UCSD-AML1 (cell line): ENCODE data around the gene HPF1.
"Not testable (repeated sequence)": the region's sequence is repeated elsewhere in the genome, so short reads cannot be mapped to it uniquely, and the experiment has no call there.

Source experiments
- DNase-seq: peaks from one replicate; lab custom pipeline; 2025; ENCODE audit not compliant: unreplicated experiment; lab: John Stamatoyannopoulos, UW

The HPF1 gene

GRCh38 chr4:169741569-169741968 is 16.2 kb downstream of the HPF1 start:
- no peak for DNase-seq

DNA sequence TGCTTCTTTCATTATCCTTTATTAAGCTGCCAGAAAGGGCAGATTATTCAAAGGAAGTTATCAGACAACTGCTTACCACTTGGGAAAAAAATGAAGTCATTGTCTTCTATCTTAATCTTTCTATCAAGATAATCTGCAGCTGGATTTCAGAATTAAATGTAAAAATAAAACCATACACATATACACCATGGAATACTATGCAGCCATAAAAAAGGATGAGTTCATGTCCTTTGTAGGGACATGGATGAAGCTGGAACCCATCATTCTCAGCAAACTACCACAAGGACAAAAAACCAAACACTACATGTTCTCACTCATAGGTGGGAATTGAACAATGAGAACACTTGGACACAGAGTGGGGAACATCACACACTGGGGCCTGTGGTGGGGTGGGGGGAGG is 19.1 kb downstream of the HPF1 start:
- not testable (repeated sequence) for DNase-seq

- no peak for DNase-seq
Measured at GRCh38 chr4:169730564-169730963, 27.2 kb downstream of the HPF1 start.

GRCh38 chr4:169727616-169728015 is 30.1 kb downstream of the HPF1 start:
- DNase-seq = no peak

- no peak for DNase-seq
Measured at GRCh38 chr4:169724260-169724659, 33.5 kb downstream of the HPF1 start.

DNA sequence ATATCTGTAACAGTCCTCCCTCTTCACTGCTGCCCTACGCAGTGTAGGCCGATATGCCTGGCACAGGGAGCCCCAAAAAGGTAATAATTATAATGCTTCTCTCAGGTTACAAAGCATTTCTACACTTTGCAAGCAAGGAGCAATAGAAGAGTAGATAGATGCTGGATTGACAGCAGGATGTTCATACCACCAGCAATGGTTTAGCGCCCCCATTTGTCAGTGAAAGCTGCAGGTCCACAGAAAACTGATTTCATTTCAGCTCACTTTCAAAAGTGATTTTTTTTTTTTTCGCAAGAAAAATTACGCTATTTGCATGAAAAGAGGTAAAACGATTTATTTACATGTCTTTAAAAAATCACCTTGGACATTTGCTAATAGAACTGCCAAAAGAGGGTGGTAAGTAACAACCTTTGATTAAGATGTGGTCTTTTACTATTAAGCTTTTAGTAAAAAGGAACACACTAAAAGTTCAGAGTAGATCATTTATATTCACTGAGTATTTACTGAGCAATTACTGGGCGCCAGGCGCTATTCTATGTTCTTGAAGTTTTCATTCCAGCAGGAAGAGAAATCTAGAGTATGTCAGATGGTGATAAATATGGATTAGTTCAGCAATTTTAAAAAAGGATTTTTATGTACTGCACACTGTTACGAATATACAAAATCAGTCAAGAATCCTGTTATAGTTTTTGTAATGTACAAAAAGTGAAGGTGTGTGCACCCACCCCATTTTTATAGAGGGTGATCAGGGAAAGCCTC is 34.4 kb downstream of the HPF1 start:
- DNase-seq = no peak

DNA sequence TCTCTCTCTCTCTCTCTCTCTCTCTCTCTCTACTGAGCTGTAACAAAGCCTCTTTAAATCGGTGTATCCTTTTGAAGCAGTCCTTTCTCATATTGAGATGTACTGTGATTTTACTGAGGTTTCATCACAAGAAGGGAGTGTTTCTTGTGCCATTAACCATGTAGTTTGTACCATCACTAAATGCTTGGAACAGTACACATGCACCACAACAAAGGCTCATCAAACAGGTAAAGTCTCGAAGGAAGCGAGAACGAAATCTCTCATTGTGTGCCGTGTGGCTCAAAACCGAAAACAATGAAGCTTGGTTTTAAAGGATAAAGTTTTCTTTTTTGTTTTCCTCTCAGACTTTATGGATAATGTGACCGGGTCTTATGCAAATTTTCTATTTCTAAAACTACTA is 37.2 kb downstream of the HPF1 start:
- DNase-seq = no peak

DNA sequence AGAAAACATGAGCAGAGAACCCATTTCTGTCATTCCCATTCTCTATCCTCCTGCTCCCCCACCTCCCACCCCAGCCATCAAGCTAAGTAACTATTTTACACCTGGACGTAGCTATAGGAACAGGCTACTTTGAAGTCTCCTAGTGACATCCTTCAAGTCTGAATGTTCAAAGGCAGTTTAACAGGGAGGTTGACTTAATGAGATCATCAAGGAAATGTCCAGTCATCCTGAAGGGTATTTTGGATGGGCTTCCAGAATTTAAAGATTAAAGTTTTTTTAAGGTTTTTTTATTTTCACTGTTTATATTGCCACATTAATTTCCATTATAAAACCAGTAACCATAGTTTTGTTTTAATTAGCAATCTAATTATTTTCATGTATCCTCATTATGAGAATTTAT is 41.1 kb downstream of the HPF1 start:
- DNase-seq = no peak

- DNase-seq = no peak
Measured at GRCh38 chr4:169715826-169716225, 41.9 kb downstream of the HPF1 start.

DNA sequence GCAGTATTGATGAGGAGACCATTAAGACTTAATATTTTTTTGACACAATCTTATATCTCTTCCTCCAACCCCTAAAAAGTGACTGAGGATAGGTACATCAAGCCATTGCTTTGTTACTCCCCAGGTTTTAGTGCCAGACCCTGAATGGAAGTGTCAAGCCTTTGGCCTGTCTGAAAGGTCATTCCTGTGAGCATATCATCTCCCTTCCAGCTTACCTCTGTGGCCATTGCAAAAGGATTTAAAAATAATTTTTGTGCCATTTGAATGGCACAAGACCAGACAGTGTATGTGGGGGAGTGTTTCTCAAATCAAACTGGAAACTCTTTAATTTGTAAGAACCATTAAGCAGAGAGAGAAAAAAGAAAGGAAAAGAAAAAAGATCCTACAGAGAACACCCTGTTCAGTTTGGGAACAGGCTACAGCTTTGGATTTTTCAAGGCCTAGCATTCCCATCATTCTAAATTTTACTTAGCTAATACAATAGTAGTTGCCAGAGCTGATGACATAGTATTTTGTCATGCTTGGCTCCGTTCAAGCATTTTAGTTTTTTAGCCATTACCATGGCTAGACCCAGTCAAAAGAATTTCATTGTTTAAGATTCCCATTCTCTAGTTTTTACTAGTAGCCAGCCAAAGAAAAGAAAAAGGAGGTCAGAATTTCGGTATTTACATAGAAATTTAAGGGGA is 49.6 kb downstream of the HPF1 start:
- DNase-seq = no peak

DNA sequence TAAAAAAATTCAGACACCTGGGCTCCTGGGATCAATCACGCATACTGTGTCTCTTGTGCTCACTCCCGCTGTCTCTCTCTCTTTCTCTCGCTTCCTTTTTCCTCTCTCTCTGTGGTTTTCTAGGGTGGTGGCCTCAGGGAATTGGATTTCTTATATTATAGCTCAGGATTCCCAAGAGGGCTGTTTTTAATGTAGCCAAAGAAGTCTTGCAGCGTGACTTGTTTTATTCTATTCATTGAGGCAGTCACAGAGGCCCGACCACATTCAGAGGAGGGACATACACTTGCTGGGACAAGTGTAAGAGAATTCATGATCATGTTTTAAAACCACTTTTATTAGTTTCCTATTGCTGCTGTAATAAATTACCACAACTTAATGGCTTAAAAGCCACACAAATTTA is 59.4 kb downstream of the HPF1 start:
- DNase-seq = no peak

- DNase-seq = no peak
Measured at GRCh38 chr4:169690787-169691186, 67.0 kb downstream of the HPF1 start.

DNA sequence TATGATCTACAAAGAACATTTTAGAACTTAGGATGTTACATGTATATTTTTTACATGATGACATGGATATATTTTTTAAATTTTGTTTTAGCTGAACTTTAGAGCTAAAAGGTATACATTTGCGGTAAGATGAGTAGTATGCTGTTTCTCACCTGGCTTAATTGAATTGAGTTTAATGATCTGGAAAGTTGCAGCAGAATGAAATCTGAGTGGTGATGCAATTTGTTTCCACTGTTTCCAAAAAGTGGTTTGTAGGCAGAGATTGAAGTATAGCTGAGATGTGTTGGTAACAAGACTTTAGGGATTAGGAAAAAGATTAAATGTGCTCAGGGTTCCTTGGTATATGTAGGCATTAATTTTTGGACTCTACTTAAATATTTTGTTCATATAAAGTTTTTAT is 68.1 kb downstream of the HPF1 start:
- DNase-seq = no peak

DNA sequence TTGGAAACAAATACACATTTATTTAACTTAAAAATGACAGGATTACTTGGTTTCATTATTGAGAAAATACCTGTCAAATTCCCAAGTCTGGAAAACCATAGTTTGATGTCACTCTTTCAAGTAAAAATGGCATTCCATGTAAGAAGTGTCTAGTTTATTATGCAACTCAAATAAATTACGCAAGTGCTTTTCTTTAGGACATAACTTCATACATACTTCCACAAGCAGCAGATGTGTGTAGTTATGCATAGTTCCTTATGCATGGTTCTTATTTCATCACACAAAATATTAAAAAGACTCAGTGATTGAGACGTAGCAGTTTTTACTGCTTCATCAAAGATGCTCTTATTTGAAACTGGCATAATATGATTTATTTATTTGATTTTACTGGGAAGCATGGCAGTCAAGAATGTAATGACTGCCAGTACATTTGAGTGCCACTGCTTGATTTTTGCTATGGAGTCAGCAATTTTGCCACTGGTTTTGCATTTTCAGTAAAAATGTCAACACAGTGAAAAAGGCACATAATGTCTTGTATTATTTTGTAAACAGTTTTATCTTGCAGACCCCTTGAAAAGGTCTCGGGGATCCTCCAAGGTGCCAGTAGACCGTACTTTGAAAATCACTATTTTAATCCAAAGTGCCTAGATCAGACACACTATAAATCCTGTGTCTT is 75.2 kb downstream of the HPF1 start:
- DNase-seq = no peak
